OCI-LY3 (cell line): Measurements from ENCODE around the gene KLHL30.

Source experiments
- H2AFZ ChIP-seq: fragments of 200-600, 300-600 bp; shearing (Covaris generic); 2 replicates; pipeline ENCODE4 v1.6.0; 2014; ENCODE audit warnings: antibody characterized with exemption, low read depth, low read length
- H3K27ac ChIP-seq: fragments of 200-600, 300-600 bp; sonication (generic); 2 replicates; pipeline ENCODE4 v1.5.1; 2014; ENCODE audit warnings: mild to moderate bottlenecking, low read length, moderate library complexity, mixed read lengths
- H3K27me3 ChIP-seq: fragments of 200-600, 300-600 bp; sonication (generic); 2 replicates; pipeline ENCODE4 v1.6.1; 2014; ENCODE audit warnings: low read depth, low read length, mixed read lengths
- H3K36me3 ChIP-seq: fragments of 200-600, 300-600 bp; sonication (generic); replicated peaks from 2 replicates; pipeline ENCODE3; 2014; ENCODE audit warnings: low read depth, low read length, mixed read lengths
- H3K4me1 ChIP-seq: fragments of 300-600, 200-600 bp; sonication (generic); 2 replicates; pipeline ENCODE4 v1.6.1; 2014; ENCODE audit warnings: low read length, mixed read lengths
- H3K4me2 ChIP-seq: fragments of 200-600, 300-600 bp; sonication (generic); 2 replicates; pipeline ENCODE4 v1.6.1; 2014; ENCODE audit warnings: low read length, mixed read lengths
- H3K4me3 ChIP-seq: fragments of 300-600, 200-600 bp; sonication (generic); 2 replicates; pipeline ENCODE4 v1.5.1; 2014; ENCODE audit warnings: antibody characterized with exemption, mild to moderate bottlenecking, low read length, moderate library complexity
- H3K79me2 ChIP-seq: fragments of 300-600, 200-600 bp; shearing (Covaris generic); 2 replicates; pipeline ENCODE4 v1.6.1; 2014; ENCODE audit warnings: mild to moderate bottlenecking, low read length, mixed read lengths
- H3K9ac ChIP-seq: fragments of 300-600, 200-600 bp; shearing (Covaris generic); 2 replicates; pipeline ENCODE4 v1.6.0; 2014; ENCODE audit warnings: mild to moderate bottlenecking, low read length, moderate library complexity
- H3K9me3 ChIP-seq: fragments of 200-600, 300-600 bp; shearing (Covaris generic); 2 replicates; pipeline ENCODE4 v1.6.1; 2014; ENCODE audit warnings: low read length, mixed read lengths; ENCODE audit not compliant: insufficient read depth
- H4K20me1 ChIP-seq: fragments of 200-600, 300-600 bp; sonication (generic); 2 replicates; pipeline ENCODE4 v1.6.1; 2016; ENCODE audit warnings: low read length, mixed read lengths; ENCODE audit not compliant: insufficient read depth
- EZH2phosphoT487 ChIP-seq: fragments of 200-600 bp; shearing (Covaris generic); IDR thresholded peaks from 2 replicates; pipeline ENCODE4 v1.6.1; 2018; ENCODE audit warnings: antibody characterized with exemption, mixed run types, low read depth
- TF ChIP-seq, protein P1 (sequence below): fragments of 200-600, 300-600 bp; sonication (generic); IDR thresholded peaks from 2 replicates; pipeline ENCODE4 v1.5.1; 2014; ENCODE audit warnings: antibody characterized with exemption, low read length, low read depth

The KLHL30 gene

DNA sequence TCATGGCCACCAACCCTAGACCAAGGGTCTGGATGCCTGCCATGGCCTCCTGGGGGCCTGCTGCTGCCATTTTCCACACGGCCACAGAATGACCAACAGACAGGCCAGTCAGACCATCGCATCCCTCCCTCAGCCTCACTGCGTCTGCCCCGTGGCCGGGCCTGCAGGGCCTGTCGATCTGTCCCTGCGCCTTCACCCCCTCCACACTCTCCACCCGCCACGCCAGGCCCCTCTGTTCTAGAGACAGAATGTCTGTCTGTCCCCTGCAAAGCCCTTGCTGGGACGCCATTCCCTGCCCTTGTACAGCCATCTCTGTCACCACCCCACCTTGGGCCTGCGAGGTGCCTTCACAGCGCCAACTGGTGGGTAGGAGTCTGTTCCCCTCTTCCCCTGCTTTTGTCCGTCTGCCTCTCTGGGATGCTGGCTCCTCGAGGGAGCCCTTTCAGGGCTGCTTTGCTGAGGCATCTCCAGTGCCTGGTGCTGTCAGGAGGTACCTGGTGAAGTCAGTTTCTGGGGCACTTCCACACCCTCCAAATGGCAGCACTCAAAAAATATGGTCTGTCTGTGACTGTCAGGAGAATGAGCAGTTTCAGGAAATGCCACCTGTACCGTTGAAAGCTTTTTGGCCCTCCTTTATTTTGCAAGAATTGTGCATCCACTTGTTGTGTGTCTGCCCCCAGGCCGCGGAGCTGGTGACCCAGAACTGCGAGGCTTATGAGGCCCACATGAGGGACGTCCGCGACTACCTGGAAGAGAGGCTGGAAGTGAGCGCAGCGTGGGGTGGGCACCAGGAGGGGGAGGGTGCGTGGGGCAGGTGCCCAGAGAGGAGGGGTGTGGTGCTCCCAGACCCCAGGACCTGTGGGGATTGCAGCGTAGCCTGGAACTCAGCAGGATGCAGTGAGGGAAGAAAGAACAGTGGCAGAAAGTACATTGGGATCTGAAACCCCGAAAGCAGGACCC lies 45.0 kb upstream of the KLHL30 start:
- Histone ChIP-seq H4K20me1 (no peaks in the 10 kb centered on the region), H3K4me2 (no peak overlapping the region), H2AFZ (no peak overlapping the region), H3K36me3 (no peaks in the 10 kb centered on the region), H3K79me2 (no peaks in the 10 kb centered on the region), H3K27me3 (no peaks in the 10 kb centered on the region), H3K9ac (no peak overlapping the region), H3K9me3 (no peaks in the 10 kb centered on the region), H3K27ac (no peak overlapping the region), H3K4me3 (no peak overlapping the region), H3K4me1 (no peaks in the 10 kb centered on the region)
- TF ChIP-seq, protein P1, sequence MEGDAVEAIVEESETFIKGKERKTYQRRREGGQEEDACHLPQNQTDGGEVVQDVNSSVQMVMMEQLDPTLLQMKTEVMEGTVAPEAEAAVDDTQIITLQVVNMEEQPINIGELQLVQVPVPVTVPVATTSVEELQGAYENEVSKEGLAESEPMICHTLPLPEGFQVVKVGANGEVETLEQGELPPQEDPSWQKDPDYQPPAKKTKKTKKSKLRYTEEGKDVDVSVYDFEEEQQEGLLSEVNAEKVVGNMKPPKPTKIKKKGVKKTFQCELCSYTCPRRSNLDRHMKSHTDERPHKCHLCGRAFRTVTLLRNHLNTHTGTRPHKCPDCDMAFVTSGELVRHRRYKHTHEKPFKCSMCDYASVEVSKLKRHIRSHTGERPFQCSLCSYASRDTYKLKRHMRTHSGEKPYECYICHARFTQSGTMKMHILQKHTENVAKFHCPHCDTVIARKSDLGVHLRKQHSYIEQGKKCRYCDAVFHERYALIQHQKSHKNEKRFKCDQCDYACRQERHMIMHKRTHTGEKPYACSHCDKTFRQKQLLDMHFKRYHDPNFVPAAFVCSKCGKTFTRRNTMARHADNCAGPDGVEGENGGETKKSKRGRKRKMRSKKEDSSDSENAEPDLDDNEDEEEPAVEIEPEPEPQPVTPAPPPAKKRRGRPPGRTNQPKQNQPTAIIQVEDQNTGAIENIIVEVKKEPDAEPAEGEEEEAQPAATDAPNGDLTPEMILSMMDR: no peak
- TF ChIP-seq EZH2phosphoT487: no peak

DNA sequence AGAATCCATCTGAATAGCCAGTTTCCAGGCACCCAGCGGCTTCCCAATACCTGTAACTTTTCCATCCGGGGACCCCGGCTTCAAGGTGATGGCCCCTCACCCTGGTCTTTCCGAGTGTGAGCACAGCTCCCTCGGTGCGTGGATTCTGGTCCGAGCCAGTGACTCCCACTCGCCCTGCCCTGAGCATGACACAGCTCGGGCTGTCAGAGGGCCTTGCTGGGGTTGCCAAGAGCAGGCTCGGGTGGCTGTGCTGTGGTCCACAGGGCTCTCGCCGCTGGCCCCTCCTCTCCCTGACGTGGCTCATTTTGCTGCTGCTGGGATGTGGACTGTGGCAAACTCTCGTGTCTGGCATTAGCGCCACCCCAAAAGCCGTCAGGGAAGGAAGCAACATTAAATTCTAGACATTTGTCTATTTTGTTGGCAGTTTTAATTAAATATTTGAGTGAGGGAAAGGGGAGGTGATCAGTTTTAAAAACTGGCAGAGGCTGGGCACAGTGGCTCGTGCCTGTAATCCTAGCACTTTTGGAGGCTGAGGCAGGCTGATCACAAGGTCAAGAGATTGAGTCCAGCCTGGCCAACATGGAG lies 43.9 kb upstream of the KLHL30 start:
- Histone ChIP-seq H3K4me2 (no peak overlapping the region), H3K9ac (no peak overlapping the region), H3K4me3 (no peak overlapping the region), H4K20me1 (no peaks in the 10 kb centered on the region), H3K27me3 (no peaks in the 10 kb centered on the region), H3K27ac (no peak overlapping the region), H3K9me3 (no peaks in the 10 kb centered on the region), H3K36me3 (no peaks in the 10 kb centered on the region), H2AFZ (no peak overlapping the region), H3K4me1 (peaks cover 11% of the 10 kb centered on the region), H3K79me2 (no peaks in the 10 kb centered on the region)
- no peak for TF ChIP-seq EZH2phosphoT487
- TF ChIP-seq, protein P1: no peak

DNA sequence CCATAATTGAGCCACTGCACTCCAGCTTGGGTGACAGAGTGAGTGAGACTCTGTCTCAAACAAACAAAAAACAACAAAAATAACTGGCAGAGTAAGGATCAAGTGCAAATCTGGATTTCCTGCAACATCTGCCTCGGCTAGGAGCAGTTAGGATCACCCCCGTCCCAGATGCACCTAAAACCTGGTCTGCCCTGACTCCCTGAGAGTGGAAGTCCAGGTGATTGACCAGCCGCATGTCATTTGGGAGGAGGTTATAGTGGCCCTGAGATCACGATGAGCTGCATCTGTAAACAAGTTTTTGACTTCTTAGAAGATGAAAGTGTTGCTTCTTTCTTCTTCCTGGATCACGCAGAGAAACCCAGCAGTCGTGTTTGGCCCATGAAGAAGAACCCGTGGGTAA lies 43.3 kb upstream of the KLHL30 start:
- Histone ChIP-seq H3K4me1 (peaks cover 12% of the 10 kb centered on the region), H3K4me2 (no peak overlapping the region), H3K27me3 (no peaks in the 10 kb centered on the region), H2AFZ (no peak overlapping the region), H3K27ac (no peak overlapping the region), H3K36me3 (no peaks in the 10 kb centered on the region), H3K9ac (no peak overlapping the region), H4K20me1 (no peaks in the 10 kb centered on the region), H3K9me3 (no peaks in the 10 kb centered on the region), H3K4me3 (no peak overlapping the region), H3K79me2 (no peaks in the 10 kb centered on the region)
- TF ChIP-seq EZH2phosphoT487: no peak

DNA sequence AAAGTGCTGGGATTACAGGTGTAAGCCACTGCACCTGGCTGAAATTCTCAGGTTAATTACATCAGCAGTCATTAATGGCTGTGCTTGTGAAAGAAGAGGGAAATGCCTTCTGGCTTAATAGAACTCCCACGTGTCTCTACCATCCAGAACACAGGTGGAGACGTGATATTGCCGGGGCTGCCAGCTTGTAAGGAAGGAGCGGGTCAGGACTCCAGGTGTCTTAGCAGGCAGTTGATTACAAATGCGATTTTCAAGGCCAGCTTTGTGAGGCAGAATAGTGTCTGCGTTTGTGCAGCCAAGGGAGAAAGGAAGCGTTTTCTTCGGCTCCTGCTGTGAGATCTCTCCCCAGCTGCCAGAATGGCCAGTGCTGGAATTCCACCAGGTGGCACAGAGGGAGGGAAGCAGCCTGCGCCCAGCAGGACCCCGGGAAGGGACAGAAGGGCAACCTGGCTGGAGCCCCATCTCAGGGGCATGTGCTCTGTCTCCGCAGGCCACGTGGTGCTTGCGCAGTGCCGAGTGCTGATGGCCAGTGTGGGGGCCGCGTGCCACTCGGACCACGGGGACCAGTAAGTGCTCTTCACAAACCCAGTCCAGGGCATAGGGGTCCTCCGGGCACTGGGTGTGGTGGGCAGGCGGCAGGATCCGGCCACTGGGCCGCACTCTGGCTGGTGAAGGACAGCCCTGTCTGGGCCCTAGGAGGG lies 42.0 kb upstream of the KLHL30 start:
- Histone ChIP-seq H3K27ac (no peak overlapping the region), H3K4me1 (peaks cover 12% of the 10 kb centered on the region), H4K20me1 (no peaks in the 10 kb centered on the region), H3K9me3 (no peaks in the 10 kb centered on the region), H3K9ac (no peak overlapping the region), H3K27me3 (no peaks in the 10 kb centered on the region), H3K36me3 (no peaks in the 10 kb centered on the region), H2AFZ (no peak overlapping the region), H3K4me2 (no peak overlapping the region), H3K79me2 (no peaks in the 10 kb centered on the region), H3K4me3 (no peak overlapping the region)
- TF ChIP-seq, protein P1: no peak
- TF ChIP-seq EZH2phosphoT487: no peak
